Right atrium auricular region (tissue), 2 donors: ENCODE data around the gene TDRD1. TPM values are rescaled to one million over a fixed set of nuclear protein-coding genes. Genes with fewer than 3 reads are reported as not detected.

Experiments
- DNase-seq: peaks from one replicate; pipeline ENCODE4 v3.0.0-alpha.2; 2019; ENCODE audit warnings: low spot score
- H3K27ac ChIP-seq, 2 donors: fragments of 200-600 bp; sonication (generic); 1 replicate in 1 of 2; 2 replicates in 1 of 2; pipeline ENCODE4 v1.5.1; 2016 to 2019
- H3K27me3 ChIP-seq, 2 donors: fragments of 200-600 bp; sonication (generic); one replicate each; pipeline versions ENCODE4 v1.5.1 to v1.6.0; 2017 to 2019
- H3K36me3 ChIP-seq: fragments of 200-600 bp; sonication (generic); one replicate; pipeline ENCODE4 v1.5.1; 2016
- H3K4me1 ChIP-seq, 2 donors: fragments of 200-600 bp; sonication (generic); one replicate each; pipeline versions ENCODE4 v1.5.1 to v1.6.0; 2017 to 2019
- H3K4me3 ChIP-seq, 2 donors: fragments of 200-600 bp; sonication (generic); 1 replicate in 1 of 2; 2 replicates in 1 of 2; pipeline ENCODE4 v1.5.1; 2017 to 2019; ENCODE audit warnings: mild to moderate bottlenecking in 1 of 2, moderate library complexity in 1 of 2
- H3K9me3 ChIP-seq, 2 donors: fragments of 200-600 bp; sonication (generic); one replicate each; pipeline ENCODE4 v1.5.1; 2019
- CTCF ChIP-seq, 2 donors: fragments of 200-600 bp; sonication (generic); IDR thresholded peaks; one replicate each; pipeline ENCODE4 v1.5.1; 2019; ENCODE audit warnings: antibody characterized with exemption in 2 of 2
- total RNA-seq, 2 donors: library from RNA; depleted of rRNA; stranded (reverse); fragments of >200 nt; gene quantifications; one replicate each; pipeline ENCODE4 v1.1.0, GENCODE V29; 2016

TDRD1 gene
- total RNA-seq, 2 donors from 2014 or later: 0.12 to 1.1 TPM

- no peak overlapping the region for H3K4me3 ChIP-seq
- no peaks in the 10 kb centered on the region for H3K27me3 ChIP-seq
- no peaks in the 10 kb centered on the region for H3K9me3 ChIP-seq
- no peak for DNase-seq
- H3K27ac ChIP-seq: no peak overlapping the region
- no peak for TF ChIP-seq CTCF (IDR thresholded peaks at IDR 0.05)
- peaks cover 0 to 11% of the 10 kb centered on the region in 2 donors for H3K4me1 ChIP-seq
- H3K36me3 ChIP-seq: no peaks in the 10 kb centered on the region
These were observed 2.6 kb upstream of the TDRD1 start for GRCh38 chr10:114176511-114176910.

DNA sequence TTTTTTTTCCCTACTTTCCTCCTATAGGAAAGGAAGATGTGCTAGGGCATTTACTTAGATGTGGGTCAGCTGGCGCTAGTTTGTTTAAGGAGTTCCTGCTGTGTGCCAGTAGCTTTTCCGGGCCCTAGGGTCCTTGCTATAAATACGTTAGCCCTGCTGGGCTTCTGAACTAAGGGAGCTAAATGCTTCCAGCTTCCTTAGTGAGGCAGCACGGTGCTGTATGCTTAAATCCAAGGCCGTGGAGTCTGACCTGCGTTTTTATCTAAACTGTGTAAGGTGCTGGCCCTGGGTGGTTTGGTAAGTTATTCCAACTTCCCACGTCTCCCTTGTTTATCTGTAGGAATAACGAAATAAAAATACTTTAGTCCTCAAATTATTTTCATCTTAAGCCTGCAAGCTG lies 594 bp downstream of the TDRD1 start:
- no peaks in the 10 kb centered on the region for H3K27me3 ChIP-seq
- no peaks in the 10 kb centered on the region for H3K9me3 ChIP-seq
- no peak for TF ChIP-seq CTCF (IDR thresholded peaks at IDR 0.05)
- no peak overlapping the region for H3K4me3 ChIP-seq
- H3K36me3 ChIP-seq: no peaks in the 10 kb centered on the region
- H3K4me1 ChIP-seq: peaks cover 0 to 4% of the 10 kb centered on the region in 2 donors
- H3K27ac ChIP-seq: no peak overlapping the region
- DNase-seq: no peak

GRCh38 chr10:114180937-114181336 lies 1.8 kb downstream of the TDRD1 start:
- no peak overlapping the region for H3K27ac ChIP-seq
- no peaks in the 10 kb centered on the region for H3K9me3 ChIP-seq
- H3K4me1 ChIP-seq: no peaks in the 10 kb centered on the region
- H3K27me3 ChIP-seq: no peaks in the 10 kb centered on the region
- no peak for DNase-seq
- H3K4me3 ChIP-seq: no peak overlapping the region
- H3K36me3 ChIP-seq: no peaks in the 10 kb centered on the region
- no peak for TF ChIP-seq CTCF (IDR thresholded peaks at IDR 0.05)

DNA sequence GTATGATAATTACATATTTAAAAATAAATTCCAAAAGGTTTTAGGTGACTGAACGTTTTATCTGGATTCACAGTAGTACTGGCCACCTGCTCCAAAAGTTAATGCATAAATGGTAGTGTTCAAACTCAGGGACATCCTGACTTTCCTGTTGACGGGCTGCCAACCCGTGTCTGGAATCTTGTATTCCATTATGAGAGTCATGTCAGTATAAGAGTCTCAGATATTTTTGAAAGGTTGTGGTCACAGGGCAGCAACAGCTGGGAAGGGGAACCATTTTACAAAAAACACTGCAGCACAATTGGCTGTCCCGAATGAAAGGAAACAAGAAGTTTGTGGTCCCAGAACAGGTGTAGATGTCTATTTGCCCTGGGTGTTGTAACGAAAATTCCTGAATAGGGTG lies 2.8 kb downstream of the TDRD1 start:
- no peak for TF ChIP-seq CTCF (IDR thresholded peaks at IDR 0.05)
- Histone ChIP-seq H3K4me3 (no peak overlapping the region), H3K27ac (peak overlapping the region in 1 of 2 donors; percentile 24), H3K4me1 (no peaks in the 10 kb centered on the region), H3K36me3 (no peaks in the 10 kb centered on the region), H3K27me3 (no peaks in the 10 kb centered on the region), H3K9me3 (no peaks in the 10 kb centered on the region)
- no peak for DNase-seq

DNA sequence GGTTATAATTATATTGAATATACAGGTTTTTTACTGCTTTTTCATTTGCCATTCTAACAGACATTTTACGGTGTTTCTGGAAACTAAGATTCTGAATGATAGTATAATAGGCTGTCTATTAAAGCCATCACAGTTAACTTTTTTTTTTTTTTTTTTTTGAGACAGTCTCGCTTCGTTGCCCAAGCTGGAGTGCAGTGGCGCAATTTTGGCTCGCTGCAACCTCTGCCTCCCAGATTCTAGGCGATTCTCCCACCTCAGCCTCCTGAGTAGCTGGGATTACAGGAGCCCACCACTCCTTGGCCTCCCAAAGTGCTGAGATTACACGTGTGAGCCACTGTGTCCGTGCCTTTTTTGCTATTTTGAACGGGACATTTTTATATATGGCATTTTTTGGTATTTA lies 4.4 kb downstream of the TDRD1 start:
- Histone ChIP-seq H3K9me3 (no peaks in the 10 kb centered on the region), H3K4me1 (no peaks in the 10 kb centered on the region), H3K27ac (no peak overlapping the region), H3K4me3 (no peak overlapping the region), H3K27me3 (no peaks in the 10 kb centered on the region), H3K36me3 (no peaks in the 10 kb centered on the region)
- no peak for TF ChIP-seq CTCF (IDR thresholded peaks at IDR 0.05)
- DNase-seq: no peak

- H3K4me1 ChIP-seq: no peaks in the 10 kb centered on the region
- no peak for TF ChIP-seq CTCF (IDR thresholded peaks at IDR 0.05)
- no peaks in the 10 kb centered on the region for H3K27me3 ChIP-seq
- DNase-seq: no peak
- no peak overlapping the region for H3K4me3 ChIP-seq
- no peaks in the 10 kb centered on the region for H3K9me3 ChIP-seq
- no peak overlapping the region for H3K27ac ChIP-seq
- H3K36me3 ChIP-seq: no peaks in the 10 kb centered on the region
These were observed 5.1 kb downstream of the TDRD1 start for GRCh38 chr10:114184276-114184675.
